Smooth muscle cell (in vitro differentiated cells): Measurements from ENCODE around the gene SUFU. TPM values are rescaled to one million over a fixed set of nuclear protein-coding genes. Genes with fewer than 3 reads are reported as not detected.

Experiments used
- DNase-seq: peaks from one replicate; lab custom pipeline; 2025; ENCODE audit not compliant: unreplicated experiment; lab: John Stamatoyannopoulos, UW
- H2AFZ ChIP-seq: fragments of 200-600 bp; sonication (generic); 2 replicates; pipeline ENCODE4 v1.6.0; 2016; ENCODE audit warnings: antibody characterized with exemption, low read depth, mild to moderate bottlenecking
- H3F3A ChIP-seq: fragments of 200-600 bp; sonication (generic); 2 replicates; pipeline ENCODE4 v1.6.0; 2017; ENCODE audit warnings: antibody characterized with exemption, low read depth
- H3K27ac ChIP-seq: fragments of 200-600 bp; sonication (generic); 2 replicates; pipeline ENCODE4 v1.5.1; 2016; ENCODE audit warnings: low read depth, mild to moderate bottlenecking
- H3K27me3 ChIP-seq: fragments of 200-600 bp; sonication (generic); 2 replicates; pipeline ENCODE4 v1.6.1; 2016; ENCODE audit warnings: low read depth, mild to moderate bottlenecking
- H3K36me3 ChIP-seq: fragments of 200-600 bp; sonication (generic); 2 replicates; pipeline ENCODE4 v1.5.1; 2016; ENCODE audit warnings: low read depth
- H3K4me1 ChIP-seq: fragments of 200-600 bp; sonication (generic); 2 replicates; pipeline ENCODE4 v1.5.1; 2016; ENCODE audit warnings: low read depth
- H3K4me2 ChIP-seq: fragments of 200-600 bp; sonication (generic); 2 replicates; pipeline ENCODE4 v1.6.0; 2016; ENCODE audit warnings: mild to moderate bottlenecking
- H3K4me3 ChIP-seq: fragments of 200-600 bp; sonication (generic); 2 replicates; pipeline ENCODE4 v1.5.1; 2016; ENCODE audit warnings: mild to moderate bottlenecking
- H3K79me2 ChIP-seq: fragments of 200-600 bp; sonication (generic); 2 replicates; pipeline ENCODE4 v1.6.0; 2016; ENCODE audit warnings: low read depth, mild to moderate bottlenecking
- H3K9ac ChIP-seq: fragments of 200-600 bp; sonication (generic); 2 replicates; pipeline ENCODE4 v1.6.0; 2016; ENCODE audit warnings: low read depth
- H3K9me3 ChIP-seq: fragments of 200-600 bp; sonication (generic); replicated peaks from 2 replicates; pipeline ENCODE4 v1.5.1; 2016; ENCODE audit warnings: low read depth
- H4K20me1 ChIP-seq: fragments of 200-600 bp; sonication (generic); 2 replicates; pipeline ENCODE4 v1.6.0; 2016; ENCODE audit warnings: low read depth
- CTCF ChIP-seq: fragments of 200-600 bp; sonication (generic); IDR thresholded peaks from 2 replicates; pipeline ENCODE4 v1.5.1; 2017; ENCODE audit warnings: borderline replicate concordance, mild to moderate bottlenecking, antibody characterized with exemption; ENCODE audit not compliant: insufficient read depth, poor library complexity, severe bottlenecking
- WGBS: methylation state at CpG from one replicate; pipeline ENCODE4 v1.1.7; 2016; ENCODE audit warnings: low lambda C conversion rate; 5-methylcytosine and 5-hydroxymethylcytosine counted together
- polyA plus RNA-seq: library from polyadenylated mRNA; unstranded; fragments of >200 nt; fragmentation: Nextera tagmentation; extraction: Ambion mirVana; gene quantifications from 2 replicates; pipeline ENCODE4 v1.2.1, GENCODE V29; 2016
- total RNA-seq: library from RNA; depleted of rRNA; stranded (reverse); fragments of >200 nt; gene quantifications from 2 replicates; pipeline ENCODE4 v1.2.3, GENCODE V29; 2014

The SUFU gene
- total and polyA plus RNA-seq, 2 experiments from 2014 or later: 8.5 to 17.2 TPM

GRCh38 chr10:102631525-102632393, 128.0 kb downstream of the SUFU start:
- H3K4me1 ChIP-seq: peaks cover 72% of the 10 kb centered on the region
- no peak overlapping the region for H2AFZ ChIP-seq
- H3K27ac ChIP-seq: peak overlapping the region; percentile 98
- peaks cover 50% of the 10 kb centered on the region for H3F3A ChIP-seq
- no peaks in the 10 kb centered on the region for H3K9me3 ChIP-seq
- TF ChIP-seq CTCF: no peak
- H3K4me3 ChIP-seq: no peak overlapping the region
- no peak overlapping the region for H3K9ac ChIP-seq
- WGBS: 82% methylated on average over 10 of the region's 10 CpGs
- H3K4me2 ChIP-seq: peak overlapping the region; percentile 79
- DNase-seq: no peak
- H3K79me2 ChIP-seq: no peaks in the 10 kb centered on the region
- H4K20me1 ChIP-seq: no peaks in the 10 kb centered on the region
- H3K36me3 ChIP-seq: no peaks in the 10 kb centered on the region
- H3K27me3 ChIP-seq: no peaks in the 10 kb centered on the region

GRCh38 chr10:102632394-102633111, 128.8 kb downstream of the SUFU start:
- no peak overlapping the region for H2AFZ ChIP-seq
- TF ChIP-seq CTCF: no peak
- peaks cover 45% of the 10 kb centered on the region for H3F3A ChIP-seq
- H3K27me3 ChIP-seq: no peaks in the 10 kb centered on the region
- WGBS: 33% methylated on average over 5 of the region's 5 CpGs
- H3K79me2 ChIP-seq: no peaks in the 10 kb centered on the region
- H3K27ac ChIP-seq: peak overlapping the region; percentile 98
- H3K9ac ChIP-seq: peak overlapping the region; percentile 40
- peaks cover 64% of the 10 kb centered on the region for H3K4me1 ChIP-seq
- no peak overlapping the region for H3K4me3 ChIP-seq
- no peaks in the 10 kb centered on the region for H3K36me3 ChIP-seq
- H3K9me3 ChIP-seq: no peaks in the 10 kb centered on the region
- H4K20me1 ChIP-seq: no peaks in the 10 kb centered on the region
- no peak for DNase-seq
- H3K4me2 ChIP-seq: peak overlapping the region; percentile 79

- peak overlapping the region; percentile 40 for H3K9ac ChIP-seq
- no peaks in the 10 kb centered on the region for H3K36me3 ChIP-seq
- WGBS: 11% methylated on average over 6 of the region's 6 CpGs
- H2AFZ ChIP-seq: no peak overlapping the region
- DNase-seq: no peak
- peak overlapping the region; percentile 98 for H3K27ac ChIP-seq
- no peak for TF ChIP-seq CTCF
- H4K20me1 ChIP-seq: no peaks in the 10 kb centered on the region
- H3K4me2 ChIP-seq: peak overlapping the region; percentile 79
- H3K79me2 ChIP-seq: no peaks in the 10 kb centered on the region
- H3F3A ChIP-seq: peaks cover 40% of the 10 kb centered on the region
- H3K4me1 ChIP-seq: peaks cover 57% of the 10 kb centered on the region
- no peaks in the 10 kb centered on the region for H3K9me3 ChIP-seq
- no peak overlapping the region for H3K4me3 ChIP-seq
- H3K27me3 ChIP-seq: no peaks in the 10 kb centered on the region
These were observed 129.5 kb downstream of the SUFU start for GRCh38 chr10:102633287-102633686.
